Right renal pelvis (tissue), 4 donors: Measurements from ENCODE around the gene TMEM45A. TPM values are rescaled to one million over a fixed set of nuclear protein-coding genes. Genes with fewer than 3 reads are reported as not detected.
"Not testable (repeated sequence)": the region's sequence is repeated elsewhere in the genome, so short reads cannot be mapped to it uniquely, and the experiment has no call there.

Source experiments
- DNase-seq, 4 donors: peaks; one replicate each; pipeline ENCODE4 v3.0.0-alpha.2; 2013; ENCODE audit warnings: low read depth in 4 of 4, low spot score in 3 of 4, missing footprints in 1 of 4
- polyA plus RNA-seq, 4 donors: library from polyadenylated mRNA; unstranded; fragments of 120-200 nt; gene quantifications; one replicate each; pipeline ENCODE4 v1.2.1, GENCODE V29; 2013; ENCODE audit not compliant: insufficient read length in 4 of 4

TMEM45A gene
- polyA plus RNA-seq, 4 donors, result 24.4 to 27.3 (median 26.9) TPM

GRCh38 chr3:100482176-100482575, 10.2 kb upstream of the TMEM45A start:
- DNase-seq, result no peak

DNA sequence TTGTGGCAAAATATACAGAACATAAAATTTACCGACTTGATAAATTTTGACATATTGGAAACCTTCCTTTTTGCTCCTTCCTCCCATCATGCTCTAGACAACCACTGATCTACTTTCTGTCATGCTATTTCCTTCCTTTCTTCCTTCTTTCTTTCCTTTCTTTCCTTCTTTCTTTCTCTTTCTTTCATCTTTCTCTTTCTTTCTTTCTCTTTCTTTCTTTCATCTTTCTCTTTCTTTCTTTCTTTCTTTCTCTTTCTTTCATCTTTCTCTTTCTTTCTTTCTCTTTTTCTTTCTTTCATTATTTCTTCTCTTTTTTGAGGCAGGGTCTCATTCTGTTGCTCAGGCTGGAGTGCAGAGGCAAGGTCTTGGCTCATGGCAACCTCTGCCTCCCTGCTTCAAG, 8.9 kb upstream of the TMEM45A start:
- DNase-seq, result no peak

- DNase-seq, result no peak
Measured at GRCh38 chr3:100486808-100487207, 5.6 kb upstream of the TMEM45A start.

DNA sequence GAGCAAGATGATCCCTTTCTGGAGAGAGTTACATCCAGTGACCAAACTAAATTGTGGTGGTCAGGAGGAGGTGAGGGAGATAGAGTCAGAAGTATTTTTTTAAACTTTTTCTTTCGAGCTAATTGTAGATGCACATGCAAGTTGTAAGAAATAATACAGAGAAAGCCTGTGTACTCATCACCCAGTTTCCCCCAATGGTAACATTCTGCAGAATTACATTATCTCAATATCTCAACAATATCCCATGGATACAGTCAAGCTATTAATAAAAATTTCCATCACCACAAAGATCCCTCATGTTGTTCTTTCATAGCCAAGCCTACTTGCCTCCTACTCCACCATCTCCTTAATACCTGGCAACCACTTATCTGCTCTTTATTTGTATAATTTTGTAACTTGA, 3.3 kb upstream of the TMEM45A start:
- no peak for DNase-seq

DNA sequence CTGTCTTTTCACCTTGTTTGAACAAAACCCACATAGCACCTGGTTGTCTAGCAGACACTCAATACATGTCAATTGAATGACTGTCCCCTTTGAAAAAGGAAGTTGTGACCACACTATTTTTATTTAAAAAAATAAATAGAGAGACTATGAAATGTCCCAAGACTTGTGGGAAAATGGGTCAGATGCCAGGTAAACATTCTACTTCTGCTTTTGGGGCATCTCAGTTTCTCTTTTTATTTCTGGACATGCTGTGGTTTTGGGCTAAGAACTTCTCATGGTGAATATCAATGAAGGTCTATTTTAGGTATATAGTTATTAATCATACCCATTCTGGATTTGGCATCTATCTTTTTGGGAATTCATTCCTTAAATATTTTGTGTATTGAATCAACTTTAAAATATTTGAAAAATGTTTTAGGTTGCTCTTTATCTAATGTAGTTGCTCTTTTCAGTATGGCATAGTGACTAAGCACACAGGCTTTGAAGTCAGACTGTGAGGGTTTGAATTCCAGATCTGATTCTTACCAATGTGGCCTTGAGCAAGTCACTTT, 4.4 kb downstream of the TMEM45A start:
- DNase-seq, result no peak

DNA sequence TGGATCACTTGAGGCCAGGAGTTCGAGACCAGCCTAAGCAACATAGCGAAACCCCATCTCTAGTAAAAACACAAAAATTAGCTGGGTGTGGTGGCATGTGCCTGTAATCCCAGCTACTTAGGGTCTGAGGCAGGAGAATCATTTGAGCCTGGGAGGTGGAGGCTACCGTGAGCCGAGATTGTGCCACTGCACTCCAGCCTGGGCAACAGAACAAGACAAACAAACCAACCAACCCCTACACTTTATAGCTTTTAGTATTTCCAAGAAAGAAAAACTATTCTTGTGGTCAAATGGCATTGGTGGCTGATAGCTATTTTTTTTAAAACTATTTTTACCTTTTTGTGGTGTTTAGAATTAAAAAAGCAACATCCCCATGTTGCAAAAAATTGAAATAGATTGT, 7.2 kb downstream of the TMEM45A start:
- no peak for DNase-seq

GRCh38 chr3:100500320-100500880, 8.0 kb downstream of the TMEM45A start:
- DNase-seq, result no peak

DNA sequence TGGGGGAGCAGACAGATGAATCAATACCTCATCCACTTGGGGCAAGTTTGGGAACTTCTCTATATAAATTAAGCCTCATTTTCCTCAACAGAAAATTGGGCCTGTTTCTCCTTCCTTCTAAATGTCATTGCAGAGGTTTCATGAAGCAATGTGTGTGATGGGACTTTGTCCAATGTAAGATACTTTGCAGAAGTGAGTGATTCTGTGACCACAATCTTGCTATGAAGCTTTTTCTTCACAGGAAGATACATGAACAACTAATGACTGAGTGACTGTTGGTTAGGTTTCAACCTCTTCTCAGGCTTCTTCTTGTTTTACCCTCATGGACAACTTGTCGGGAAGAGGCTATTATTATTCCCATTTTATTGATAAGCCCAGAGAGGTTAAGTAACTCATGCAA, 11.0 kb downstream of the TMEM45A start:
- DNase-seq, result no peak

DNA sequence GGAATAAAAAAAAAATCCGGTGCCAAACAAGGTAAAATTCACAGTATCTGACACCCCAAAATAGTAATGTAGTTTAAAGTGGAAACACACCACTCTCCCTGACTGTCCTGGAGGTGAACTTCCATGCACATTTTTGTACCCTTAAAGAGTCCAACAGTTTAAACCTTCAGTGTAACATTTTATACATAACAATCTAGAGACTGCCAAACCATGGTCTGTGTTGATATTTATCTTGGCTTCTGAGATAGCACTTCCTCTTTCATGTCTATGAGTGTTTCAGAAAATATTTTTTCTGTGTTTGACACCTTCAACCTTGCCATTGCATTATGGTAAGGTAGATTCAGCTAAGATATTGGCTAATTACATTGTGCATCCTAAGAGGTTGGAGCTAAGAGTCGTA, 13.9 kb downstream of the TMEM45A start:
- no peak for DNase-seq

- DNase-seq, result not testable (repeated sequence)
Measured at GRCh38 chr3:100509818-100510217, 17.4 kb downstream of the TMEM45A start.

- DNase-seq, result no peak
Measured at GRCh38 chr3:100516232-100516631, 23.8 kb downstream of the TMEM45A start.

DNA sequence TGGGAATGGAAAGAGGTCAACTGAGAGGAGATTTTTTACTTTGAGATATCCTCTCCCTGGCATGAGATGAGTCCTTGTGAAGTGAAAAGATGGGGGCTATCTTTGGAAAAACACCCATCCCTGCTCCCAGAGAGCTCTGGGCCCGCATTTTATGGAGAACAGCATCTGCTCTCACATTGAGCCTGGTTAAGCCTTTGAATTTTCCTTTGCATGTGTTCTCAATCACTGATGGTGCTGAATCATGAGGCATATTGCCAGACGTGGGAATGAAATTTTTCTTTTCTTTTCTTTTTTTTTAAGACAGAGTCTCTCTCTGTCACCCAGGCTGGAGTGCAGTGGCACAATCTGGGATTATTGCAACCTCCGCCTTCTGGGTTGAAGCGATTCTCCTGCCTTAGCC, 24.4 kb downstream of the TMEM45A start:
- DNase-seq, result no peak

DNA sequence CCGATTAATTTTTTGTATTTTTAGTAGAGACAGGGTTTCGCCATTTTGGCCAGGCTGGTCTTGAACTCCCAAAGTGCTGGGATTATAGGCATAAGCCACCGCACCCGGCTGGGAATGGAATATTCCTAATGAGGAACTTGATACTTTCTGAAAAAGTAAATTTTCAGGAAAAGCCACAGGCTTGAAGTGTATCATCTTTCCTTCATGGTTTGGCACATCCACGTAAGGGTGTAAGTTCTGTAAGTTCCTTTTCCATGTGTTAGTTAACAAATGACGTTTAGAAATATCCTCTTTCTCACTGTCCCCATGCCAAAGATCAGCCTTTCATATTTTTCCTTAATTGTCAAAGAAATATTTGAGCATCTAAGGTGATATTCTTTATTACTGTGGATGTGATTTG, 24.9 kb downstream of the TMEM45A start:
- no peak for DNase-seq

GRCh38 chr3:100518244-100518643, 25.8 kb downstream of the TMEM45A start:
- no peak for DNase-seq

GRCh38 chr3:100518983-100519382, 26.6 kb downstream of the TMEM45A start:
- no peak for DNase-seq

DNA sequence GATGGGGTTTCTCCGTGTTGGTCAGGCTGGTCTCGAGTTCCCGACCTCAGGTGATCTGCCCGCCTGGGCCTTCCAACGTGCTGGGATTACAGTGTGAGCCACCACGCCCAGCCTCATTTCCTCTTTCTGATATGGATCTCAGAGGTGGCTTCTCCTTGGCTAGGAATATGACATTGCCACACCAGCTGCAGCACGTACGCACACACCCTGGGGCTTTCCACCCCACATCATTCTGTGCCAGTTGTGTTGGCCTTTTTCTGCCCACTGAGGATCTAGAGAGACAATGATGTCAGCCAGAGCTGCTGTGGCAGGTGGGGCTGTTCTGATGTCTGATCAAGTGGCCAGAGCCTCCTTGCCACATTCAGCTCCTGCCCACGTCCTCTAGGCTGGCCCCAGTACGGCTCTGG, 29.0 kb downstream of the TMEM45A start:
- DNase-seq, result no peak

DNA sequence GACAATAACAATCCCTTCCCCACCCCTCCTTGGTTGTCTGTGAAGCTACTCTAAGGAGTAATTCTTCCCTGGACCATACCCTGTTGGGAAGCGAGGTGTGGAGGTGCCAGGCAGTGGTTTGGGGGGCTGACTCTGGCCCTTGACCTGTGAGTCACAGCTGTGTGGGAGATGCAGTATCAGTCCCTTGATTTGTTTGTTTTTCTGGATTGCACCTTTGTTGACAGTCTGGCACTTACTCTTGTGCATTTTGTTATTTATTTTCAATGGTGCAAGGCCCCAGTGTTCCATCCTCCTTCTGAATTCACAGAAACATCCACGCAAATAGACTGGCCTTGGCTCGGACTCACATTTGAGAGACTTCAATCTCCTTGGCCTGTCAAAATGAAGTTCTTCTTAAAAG, 29.7 kb downstream of the TMEM45A start:
- no peak for DNase-seq

DNA sequence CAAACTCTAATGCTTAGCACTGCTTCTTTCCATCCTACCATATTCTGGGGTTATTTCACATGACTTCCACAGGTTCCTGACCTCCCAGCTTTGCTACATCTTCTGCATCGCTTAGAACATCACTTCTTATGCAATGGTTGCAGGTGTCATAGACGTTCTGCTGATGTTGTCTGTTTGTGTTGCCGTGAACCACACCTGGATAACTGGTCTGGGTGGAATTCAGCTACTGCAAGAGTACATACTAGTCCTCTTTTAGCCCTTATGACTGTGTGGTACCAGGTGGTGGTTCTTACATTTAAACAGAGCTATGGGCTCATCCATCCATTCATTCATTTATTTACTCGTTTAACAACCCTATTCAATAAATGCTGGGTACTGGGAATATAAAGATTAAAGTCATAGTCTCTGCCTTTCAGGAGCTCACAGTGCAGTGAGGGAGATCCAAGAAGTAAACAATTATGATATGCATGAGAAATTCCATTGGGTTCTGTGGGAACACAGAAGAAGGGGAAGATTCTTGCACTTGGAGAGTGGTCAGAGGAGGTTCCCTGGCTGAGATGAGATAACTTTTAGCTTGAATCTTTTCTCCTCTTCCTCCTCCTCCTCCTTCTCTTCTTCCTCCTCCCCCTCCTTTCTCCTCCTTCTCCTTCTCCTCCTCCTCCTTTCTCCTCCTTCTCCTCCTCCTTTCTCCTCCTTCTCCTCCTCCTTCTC, 30.8 kb downstream of the TMEM45A start:
- no peak for DNase-seq

- DNase-seq, result no peak
Measured at GRCh38 chr3:100525753-100526612, 33.6 kb downstream of the TMEM45A start.

GRCh38 chr3:100526613-100527346, 34.4 kb downstream of the TMEM45A start:
- no peak for DNase-seq

DNA sequence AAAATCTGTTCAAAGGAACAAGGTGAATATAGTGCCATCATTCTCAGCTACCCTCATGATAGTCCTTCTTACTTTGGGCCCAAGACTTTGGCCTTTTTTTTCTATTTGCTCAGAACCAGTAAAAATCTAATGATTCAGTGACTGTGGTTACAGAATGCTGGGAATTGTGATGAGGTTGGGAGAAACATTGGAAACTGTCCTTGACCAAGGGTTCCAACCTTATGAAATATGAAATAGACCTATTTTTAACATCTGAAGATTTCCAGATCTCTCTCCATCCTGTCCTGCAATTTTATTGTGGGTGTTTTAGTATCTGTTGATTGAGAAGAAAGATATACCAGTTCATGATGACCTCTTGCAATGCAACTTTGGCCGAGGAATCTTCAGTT, 34.9 kb downstream of the TMEM45A start:
- DNase-seq, result no peak
